ENCODE measurements around the gene MYOC.
"Not testable (repeated sequence)": the region's sequence is repeated elsewhere in the genome, so short reads cannot be mapped to it uniquely, and the experiment has no call there.

- not testable (repeated sequence) for TF ChIP-seq SUZ12 (IDR thresholded peaks at IDR 0.05); ARNT (IDR thresholded peaks at IDR 0.05); FOXA1 (IDR thresholded peaks at IDR 0.05); L3MBTL2 (conservative IDR thresholded peaks at IDR 0.05); SP1 (IDR thresholded peaks at IDR 0.05); BHLHE40 (IDR thresholded peaks at IDR 0.05; ENCODE audit: borderline replicate concordance); LEF1 (IDR thresholded peaks at IDR 0.05; ENCODE audit: borderline replicate concordance); ZNF384 (IDR thresholded peaks at IDR 0.05); HDGF (IDR thresholded peaks at IDR 0.05; ENCODE audit: borderline replicate concordance); PKNOX1 (IDR thresholded peaks at IDR 0.05); TARDBP (IDR thresholded peaks at IDR 0.05); NFRKB (IDR thresholded peaks at IDR 0.05); CTBP1 (IDR thresholded peaks at IDR 0.05; ENCODE audit: borderline replicate concordance)
These were observed 41.1 kb upstream of the MYOC start for GRCh38 chr1:171693541-171693940.
